ENCODE results near the gene PDIA6.

PDIA6 gene

DNA sequence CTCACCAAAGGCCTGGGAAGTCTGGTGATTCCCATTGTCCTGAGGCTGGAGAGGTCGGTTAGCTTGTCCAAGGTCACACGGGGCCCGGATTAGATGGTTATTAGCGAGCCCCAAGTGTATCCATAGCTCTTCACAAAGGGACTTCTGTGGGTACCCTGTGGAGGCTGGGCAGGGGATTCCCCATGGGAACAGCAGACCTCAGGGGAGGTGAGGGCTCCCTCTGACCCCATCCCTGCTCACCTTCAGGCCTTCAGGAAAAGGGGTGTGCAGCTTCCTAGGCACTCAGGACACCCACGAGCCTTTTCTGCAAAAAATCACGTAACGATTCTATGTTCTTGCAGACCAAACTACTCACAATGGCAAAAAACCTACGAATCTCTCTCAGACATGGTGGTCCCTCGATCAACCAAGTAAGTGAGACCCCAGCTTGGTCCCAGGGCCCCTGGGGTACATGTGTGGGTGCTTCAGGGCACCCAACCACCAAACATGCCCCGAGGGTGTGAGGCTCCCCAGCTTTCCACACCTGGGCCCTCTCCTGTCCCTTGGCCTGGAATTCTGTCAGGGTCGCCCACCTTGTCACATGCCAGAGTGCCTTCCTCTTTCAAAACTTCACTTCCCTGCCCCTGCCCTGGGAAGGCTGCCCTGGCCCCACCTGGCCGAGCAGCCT lies 40.3 kb downstream of the PDIA6 start:
- no peak overlapping the region for H3K4me3 ChIP-seq (ENCODE audit: low read depth, low read length)
- no peak for DNase-seq (ENCODE audit: low read depth)
- TF ChIP-seq CTCF (conservative IDR thresholded peaks at IDR 0.05; ENCODE audit: low read depth, low read length): no peak

- no peak overlapping the region for H3K4me3 ChIP-seq (ENCODE audit: low read depth, low read length)
- no peak for DNase-seq (ENCODE audit: low read depth)
- TF ChIP-seq CTCF (conservative IDR thresholded peaks at IDR 0.05; ENCODE audit: low read depth, low read length): no peak
Observed at GRCh38 chr2:10771786-10772185, 40.8 kb downstream of the PDIA6 start.

- no peak for TF ChIP-seq CTCF (conservative IDR thresholded peaks at IDR 0.05; ENCODE audit: low read depth, low read length)
- DNase-seq (ENCODE audit: low read depth): no peak
- no peak overlapping the region for H3K4me3 ChIP-seq (ENCODE audit: low read depth, low read length)
Observed at GRCh38 chr2:10770956-10771750, 41.4 kb downstream of the PDIA6 start.

DNA sequence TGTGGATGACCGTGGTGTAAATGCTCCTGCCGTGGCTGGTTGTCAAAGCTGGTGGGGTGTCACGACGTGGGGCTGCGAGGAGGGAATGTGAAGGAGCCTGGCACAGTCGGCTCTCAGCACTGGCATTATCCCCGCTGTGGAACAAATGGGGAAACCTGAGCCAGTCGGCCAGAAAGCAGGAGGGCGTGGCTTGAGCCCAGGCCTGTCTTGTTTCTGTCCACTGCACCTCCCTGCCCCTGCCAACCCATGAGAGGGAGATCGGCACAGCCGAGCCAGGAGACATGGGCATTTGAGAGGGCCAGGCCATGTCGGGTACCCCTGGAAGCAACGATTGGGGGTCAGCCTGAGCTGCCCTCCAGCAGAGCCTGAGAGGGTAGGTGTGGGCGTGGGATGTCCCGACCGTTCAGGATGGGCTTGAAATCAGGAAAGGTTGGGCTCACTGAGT lies 44.5 kb downstream of the PDIA6 start:
- no peak overlapping the region for H3K4me3 ChIP-seq (ENCODE audit: low read depth, low read length)
- no peak for TF ChIP-seq CTCF (conservative IDR thresholded peaks at IDR 0.05; ENCODE audit: low read depth, low read length)
- no peak for DNase-seq (ENCODE audit: low read depth)

DNA sequence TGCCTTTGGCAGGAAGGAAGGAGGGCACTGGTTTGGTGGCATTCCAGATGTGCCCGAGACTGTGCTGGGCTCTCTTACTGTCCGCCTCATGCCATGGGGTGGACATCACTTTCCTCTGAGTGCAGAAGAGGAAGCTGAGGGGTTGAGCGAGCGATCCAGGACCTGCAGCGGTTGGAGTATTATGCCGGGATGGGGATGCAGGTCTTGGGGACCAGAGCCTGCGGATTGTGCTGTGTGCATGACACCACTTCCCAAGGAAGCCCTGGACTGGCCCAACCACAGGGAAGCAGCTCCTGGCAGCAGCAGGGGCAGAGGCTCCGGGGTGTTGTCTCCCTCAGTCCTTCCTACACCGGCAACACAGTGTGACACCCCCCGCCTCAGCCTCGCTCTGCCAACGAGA lies 46.7 kb downstream of the PDIA6 start:
- TF ChIP-seq CTCF (conservative IDR thresholded peaks at IDR 0.05; ENCODE audit: low read depth, low read length): no peak
- no peak overlapping the region for H3K4me3 ChIP-seq (ENCODE audit: low read depth, low read length)
- no peak for DNase-seq (ENCODE audit: low read depth)

DNA sequence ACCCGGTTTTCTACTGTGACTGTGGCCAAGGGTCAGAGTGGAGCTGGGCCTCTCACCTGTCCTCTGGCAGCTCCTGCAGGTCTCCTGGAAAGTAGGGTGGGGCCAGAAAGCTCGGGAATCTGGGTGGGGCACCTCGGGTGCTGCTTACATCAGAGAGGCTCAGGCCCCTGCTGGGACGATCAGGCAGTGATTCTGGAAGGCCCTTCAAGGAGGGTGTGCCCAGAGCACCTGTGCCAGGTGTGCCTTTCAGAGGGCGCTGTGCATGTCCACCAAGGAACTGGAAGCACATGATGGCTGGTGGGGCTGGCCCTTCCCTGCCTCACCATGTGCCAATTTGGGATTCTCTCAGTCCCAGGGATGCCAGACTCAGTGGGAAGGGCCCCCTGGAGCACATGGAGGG lies 47.1 kb downstream of the PDIA6 start:
- no peak overlapping the region for H3K4me3 ChIP-seq (ENCODE audit: low read depth, low read length)
- no peak for TF ChIP-seq CTCF (conservative IDR thresholded peaks at IDR 0.05; ENCODE audit: low read depth, low read length)
- DNase-seq (ENCODE audit: low read depth): no peak
